Vagina (tissue), 2 donors: ENCODE measurements around the gene CCDC88C.

ENCODE experiments used
- POLR2A ChIP-seq, 2 donors: fragments of 450-650 bp; IDR thresholded peaks; one replicate each; pipeline ENCODE4 v1.6.1; 2017; ENCODE audit warnings: antibody characterized with exemption in 2 of 2, mild to moderate bottlenecking in 2 of 2, moderate library complexity in 2 of 2
- POLR2AphosphoS5 ChIP-seq, 2 donors: sonication (generic); formaldehyde crosslinking; IDR thresholded peaks; one replicate each; pipeline ENCODE4 v1.9.0; 2017; ENCODE audit warnings: antibody characterized with exemption in 2 of 2, mild to moderate bottlenecking in 2 of 2, low read depth in 1 of 2; ENCODE audit not compliant: insufficient read depth in 1 of 2

- TF ChIP-seq POLR2AphosphoS5 (IDR thresholded peaks at IDR 0.05; ENCODE audit: insufficient read depth in 1 of 2, low read depth in 1 of 2), result no peak
- no peak for TF ChIP-seq POLR2A (IDR thresholded peaks at IDR 0.05)
These were observed 111.1 kb downstream of the CCDC88C start for GRCh38 chr14:91306547-91306946.
